ENCODE data around the gene SUGCT.

The SUGCT gene

DNA sequence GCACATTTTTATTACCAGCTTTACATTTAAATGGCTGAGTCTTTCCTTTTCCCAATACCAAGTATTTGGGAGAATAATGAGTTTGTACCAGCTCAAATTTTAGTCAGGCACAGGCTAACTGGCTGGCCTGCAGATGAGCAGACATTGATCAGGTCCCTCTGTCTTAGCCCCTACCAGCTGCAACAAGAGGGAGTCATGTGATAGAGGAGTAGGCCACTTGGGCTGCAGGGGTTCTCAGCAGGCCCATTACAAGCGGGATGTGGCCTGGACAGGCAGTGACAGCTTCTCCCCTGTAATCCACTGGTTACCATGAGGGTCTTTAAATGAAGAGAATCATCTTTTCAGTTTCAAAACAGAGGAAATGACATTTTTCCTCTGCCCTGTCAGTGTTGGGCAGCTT lies 283.6 kb downstream of the SUGCT start:
- no peak for DNase-seq

DNA sequence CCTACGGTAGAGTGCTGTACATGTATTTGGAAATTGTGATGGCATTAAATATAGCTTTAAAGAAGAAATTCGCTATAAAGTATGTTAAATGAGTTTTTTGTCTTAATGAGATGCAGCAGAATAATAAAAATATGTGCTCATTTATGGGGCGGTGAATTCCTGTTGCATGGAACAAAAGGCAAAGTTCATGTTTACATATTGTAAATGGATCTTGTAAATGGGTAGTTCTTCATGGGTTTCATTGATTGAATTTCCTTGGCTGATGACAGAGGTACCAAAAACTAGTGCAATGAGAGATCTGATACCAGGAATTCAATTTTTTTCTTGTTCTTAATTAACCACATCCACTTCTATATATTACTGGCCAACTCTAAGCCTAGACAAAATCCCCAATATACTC lies 284.2 kb downstream of the SUGCT start:
- no peak for DNase-seq

DNA sequence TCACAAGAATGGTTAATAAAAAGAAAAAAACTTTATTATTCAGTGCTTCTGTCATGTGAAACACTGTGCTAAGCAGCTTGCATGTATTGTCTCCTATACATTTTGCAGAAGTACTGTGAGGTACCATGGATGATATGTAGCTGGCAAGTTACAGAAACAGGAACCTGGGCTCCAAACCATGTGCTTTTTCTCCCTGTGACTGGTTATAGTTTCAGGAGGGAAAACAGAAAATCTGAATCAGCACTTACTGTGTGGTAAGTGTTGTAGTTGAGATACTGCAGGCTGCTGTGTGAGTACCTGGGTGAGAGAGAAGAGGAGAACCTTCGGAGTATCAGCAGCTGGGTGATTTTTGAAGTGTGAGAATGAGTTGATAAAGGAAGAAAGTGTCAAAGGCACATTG lies 285.0 kb downstream of the SUGCT start:
- DNase-seq: no peak

DNA sequence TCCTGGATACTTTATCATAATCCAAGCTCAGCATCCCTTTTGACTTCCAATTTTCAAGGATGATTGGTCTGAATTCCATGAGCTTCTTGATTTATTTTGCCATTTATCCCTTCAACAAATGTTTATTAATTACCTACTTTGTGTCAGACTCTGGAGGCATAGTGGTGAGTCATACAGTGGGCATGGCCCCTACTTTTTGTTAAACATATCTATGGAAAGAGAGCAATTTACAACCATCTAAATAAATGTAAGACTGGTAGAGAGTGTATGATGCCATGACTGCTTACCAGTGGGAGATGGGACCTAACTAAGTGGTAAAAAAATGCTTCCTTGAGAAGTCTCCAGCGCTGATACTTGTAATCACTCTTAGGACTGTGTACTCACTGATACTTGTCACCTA lies 286.6 kb downstream of the SUGCT start:
- DNase-seq: no peak

DNA sequence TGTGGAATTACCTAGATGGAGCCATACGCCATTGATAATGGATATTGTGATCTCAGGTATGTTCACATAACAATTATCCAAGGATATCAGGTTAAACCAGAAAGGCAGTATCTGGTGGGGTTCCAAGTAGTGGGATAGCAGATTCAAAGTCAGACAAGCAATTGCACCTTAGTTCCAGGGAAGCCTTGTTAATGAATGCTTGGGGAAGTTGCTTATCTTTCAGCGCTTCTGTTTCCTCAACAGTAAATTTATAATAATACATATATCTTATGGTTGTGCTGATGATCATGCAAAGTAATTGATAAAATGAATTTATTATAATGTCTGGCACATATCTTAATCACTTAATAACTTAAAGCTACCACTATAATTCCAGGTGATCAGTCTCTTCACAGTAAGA lies 290.9 kb downstream of the SUGCT start:
- DNase-seq: no peak

DNA sequence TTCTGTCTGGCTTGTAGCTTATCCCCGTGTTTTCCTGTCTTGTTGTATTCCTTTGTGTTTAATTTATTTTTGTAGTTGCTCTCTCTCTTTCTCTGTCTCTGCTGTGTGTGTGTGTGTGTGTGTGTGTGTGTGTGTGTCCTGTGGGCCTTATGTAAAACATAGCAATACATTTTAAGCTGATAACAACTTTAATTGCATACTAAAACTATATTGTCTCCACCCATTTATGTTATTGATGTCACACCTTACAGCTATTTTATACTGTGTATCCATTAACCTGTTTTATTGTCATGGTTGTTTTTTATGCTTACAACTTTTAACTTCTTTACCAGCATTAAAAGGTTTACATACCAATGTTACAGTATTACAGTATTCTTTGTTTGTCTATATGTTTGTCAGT lies 293.6 kb downstream of the SUGCT start:
- DNase-seq: no peak

DNA sequence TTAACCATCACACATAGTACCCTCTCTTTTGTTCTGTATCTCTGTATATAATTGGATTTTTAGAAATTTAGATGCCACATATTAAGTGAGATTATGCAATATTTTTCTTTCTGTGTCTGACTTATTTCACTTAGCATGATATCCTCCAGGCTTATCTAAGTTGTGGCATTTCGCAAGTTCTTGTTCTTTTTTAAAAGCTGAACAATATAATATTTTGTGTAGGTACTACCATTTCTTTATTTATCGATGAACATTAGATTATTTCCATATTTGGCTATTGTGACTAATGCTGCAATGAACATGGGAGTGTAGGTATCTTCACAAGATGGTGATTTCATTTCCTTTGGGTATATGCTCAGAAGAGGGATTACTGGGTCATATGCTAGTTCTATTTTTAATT lies 295.0 kb downstream of the SUGCT start:
- DNase-seq: no peak

DNA sequence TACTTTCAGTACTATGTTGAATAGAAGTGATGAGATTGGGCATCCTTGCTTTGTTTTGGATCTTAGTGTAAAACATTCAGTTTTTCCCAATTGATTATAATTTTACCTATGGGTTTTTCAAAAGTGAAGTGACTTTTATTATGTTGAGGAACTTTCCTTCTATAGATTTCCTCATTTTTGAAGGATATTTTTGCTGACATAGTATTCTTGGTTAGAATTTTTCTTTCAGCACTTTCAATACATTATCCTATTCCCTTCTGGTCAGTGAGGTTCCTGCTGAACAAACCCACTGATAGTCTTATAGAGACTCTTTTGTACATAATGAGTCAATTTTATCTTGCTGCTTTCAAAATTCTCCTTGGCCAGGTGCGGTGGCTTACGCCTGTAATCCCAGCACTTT lies 297.2 kb downstream of the SUGCT start:
- no peak for DNase-seq

DNA sequence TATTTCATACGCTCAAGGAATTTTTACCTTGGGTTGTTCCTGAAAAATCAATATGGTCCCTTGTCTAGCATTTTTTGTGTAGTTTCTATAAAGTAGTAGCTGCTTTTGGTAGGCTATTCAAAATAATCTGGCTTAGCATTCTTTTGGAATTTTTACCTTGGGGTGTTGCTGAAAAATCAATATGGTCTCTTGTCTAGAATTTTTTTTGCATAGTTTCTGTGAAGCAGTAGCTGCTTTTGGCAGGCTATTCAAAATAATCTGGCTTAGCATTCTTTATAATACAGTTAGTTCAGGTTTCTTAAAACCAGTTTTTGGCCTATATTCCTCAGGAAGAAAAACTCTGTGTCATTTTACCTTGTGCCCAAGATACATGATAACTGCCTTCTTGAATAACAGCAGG lies 301.9 kb downstream of the SUGCT start:
- no peak for DNase-seq

DNA sequence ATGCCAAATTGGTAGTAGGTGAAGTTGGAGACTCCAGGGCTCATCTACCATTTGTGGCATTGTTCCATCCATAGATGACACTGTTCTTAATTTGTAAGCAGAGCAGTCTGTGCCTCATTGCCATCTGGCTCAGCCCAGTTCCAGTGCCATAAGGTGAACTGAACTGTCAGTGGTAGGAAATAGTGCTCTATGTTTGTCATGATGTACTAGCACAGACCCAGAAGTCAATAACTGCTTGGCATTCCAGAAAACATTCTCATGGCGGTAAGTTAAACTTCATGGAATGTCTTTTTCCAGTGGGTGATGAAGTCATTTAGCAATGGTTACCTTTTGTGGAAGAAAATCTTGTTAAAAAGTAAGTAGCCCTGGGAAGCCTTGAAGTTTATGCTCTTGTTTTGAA lies 302.7 kb downstream of the SUGCT start:
- no peak for DNase-seq

DNA sequence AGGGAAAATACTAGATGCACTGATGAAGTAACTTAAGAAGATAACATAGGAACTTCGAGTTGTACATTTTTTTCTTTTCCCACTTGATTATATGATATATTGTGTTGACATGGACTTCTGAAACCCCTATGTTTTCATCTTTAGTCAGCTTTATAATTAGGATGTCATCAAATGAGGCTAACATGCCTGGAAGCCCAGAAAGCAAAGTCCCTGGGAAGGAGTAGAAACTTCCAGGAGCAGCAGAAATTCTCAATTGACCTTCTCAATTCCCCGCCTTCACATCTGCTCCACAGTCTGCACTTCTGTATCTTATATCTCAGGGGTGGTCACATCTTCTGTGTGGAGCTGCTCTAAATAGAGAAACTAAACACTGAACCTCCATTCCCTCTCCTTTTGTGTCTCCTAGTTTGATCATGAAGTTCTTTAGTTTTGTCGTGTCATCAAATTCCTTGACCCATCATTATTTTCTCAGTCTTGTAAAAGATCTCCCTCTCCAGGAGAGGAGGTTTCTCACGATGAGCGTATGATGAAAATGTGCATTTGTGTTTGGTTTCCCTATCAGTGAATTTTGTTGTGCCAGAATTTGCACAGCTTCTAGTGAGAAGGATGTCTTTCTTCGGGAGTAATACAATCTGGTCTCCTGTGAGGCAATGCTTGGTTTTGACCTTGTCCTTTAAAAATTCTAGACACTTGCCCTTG lies 303.3 kb downstream of the SUGCT start:
- no peak for DNase-seq

DNA sequence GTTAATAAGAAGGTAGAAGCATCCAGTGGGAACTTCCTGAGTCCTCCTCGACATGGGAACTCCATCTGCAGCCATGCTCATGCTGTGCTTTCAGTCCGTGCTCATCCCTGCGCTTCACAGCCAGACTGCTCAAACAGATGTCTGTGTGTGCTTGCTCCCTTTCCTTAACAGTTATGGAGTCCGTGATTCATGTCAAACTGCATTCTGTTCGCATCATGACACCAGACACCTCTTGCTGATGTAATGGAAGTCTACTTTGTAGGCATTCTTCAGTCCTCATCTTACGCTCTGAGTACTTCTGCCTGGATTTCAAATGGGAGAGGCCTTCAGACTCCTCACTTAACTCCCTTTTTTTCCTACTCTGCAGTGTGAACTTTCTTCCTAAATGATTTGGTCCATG lies 304.9 kb downstream of the SUGCT start:
- DNase-seq: no peak

DNA sequence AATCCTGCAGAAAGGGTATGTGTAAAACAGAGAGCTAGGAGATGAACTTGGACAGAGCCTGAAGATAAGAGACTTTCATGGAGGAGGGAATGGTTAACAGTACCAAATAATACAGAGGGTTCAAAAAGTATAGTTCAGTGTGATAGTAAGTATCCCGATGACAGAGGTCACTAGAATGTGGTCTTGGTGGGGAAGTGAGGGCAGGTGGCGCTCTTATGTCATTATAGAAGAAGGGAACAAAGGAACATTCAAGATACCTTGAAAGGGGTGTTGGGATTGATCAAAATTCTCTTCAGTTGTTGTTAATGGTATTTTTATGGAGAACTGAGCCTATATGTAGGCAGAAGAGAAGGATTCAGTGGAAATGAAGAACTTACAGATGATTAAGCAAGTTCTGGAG lies 312.5 kb downstream of the SUGCT start:
- DNase-seq: no peak

DNA sequence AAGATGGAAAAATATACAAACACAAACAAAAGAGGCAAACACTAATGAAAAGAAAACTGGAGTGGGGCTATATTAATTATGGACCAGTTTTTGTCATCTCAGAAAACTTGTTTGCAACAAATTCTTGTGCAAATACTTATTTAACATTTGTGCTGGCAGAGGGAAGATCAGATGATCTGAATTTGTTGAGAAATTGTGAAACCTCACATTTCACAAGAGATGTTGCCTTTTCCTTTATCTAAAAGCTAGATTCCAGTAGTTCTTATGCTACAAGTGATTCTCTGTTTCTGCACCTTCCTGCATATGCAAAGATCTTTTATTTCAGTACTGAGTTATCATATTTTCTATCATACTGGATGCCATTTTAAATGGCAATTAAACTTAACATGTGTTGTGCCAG lies 320.7 kb downstream of the SUGCT start:
- DNase-seq: no peak

DNA sequence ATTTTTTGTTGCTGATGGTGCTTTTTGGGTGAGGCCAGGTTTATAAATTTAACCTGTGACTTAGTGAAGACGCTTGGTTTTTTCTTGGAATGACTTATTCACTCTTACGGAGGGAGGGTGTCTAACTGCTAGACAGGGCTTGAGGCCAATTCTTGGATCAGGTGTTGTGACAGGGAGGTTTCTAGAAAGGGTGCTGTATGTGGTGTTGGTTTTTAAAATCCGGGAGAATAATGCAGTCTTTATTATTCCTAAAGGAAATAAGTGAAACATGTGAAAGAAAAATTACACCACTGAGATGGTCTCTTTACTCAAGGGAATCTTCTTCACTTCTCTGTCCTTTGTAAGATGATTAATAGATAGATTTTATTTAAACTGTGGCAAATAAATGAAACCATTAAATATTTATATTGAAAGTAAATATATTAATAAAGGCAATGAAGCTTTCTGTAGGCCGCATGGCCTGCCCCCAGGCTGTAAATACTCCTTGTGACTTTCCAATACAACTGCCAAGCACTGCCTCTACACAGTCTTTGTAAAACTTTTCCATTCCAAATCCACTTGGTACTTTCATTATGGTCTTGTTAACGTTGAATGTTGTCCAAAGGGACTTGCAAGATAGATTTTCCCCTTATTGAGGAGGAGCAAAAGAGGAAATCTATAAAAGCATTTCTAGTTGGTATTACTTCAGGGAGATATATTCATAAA lies 323.1 kb downstream of the SUGCT start:
- no peak for DNase-seq

DNA sequence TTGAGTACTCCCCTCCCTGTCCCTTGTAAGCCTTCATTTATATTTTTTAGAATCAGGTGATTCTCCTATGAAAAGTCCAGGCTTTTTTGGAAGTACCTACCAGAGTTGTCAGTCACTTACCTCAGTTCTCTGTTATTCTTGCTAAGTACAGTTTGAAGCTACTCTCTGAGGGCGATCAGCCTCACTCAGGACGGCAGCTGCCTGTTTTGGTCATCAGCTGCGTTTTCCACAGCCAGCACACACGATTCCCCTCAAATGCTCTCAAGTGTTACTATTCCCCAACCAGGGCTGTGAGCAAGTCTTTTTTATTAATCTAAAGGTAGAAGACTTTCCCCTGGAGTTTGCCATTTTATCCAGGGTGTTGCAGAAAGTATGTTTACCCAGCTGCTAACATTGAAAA lies 328.6 kb downstream of the SUGCT start:
- no peak for DNase-seq

DNA sequence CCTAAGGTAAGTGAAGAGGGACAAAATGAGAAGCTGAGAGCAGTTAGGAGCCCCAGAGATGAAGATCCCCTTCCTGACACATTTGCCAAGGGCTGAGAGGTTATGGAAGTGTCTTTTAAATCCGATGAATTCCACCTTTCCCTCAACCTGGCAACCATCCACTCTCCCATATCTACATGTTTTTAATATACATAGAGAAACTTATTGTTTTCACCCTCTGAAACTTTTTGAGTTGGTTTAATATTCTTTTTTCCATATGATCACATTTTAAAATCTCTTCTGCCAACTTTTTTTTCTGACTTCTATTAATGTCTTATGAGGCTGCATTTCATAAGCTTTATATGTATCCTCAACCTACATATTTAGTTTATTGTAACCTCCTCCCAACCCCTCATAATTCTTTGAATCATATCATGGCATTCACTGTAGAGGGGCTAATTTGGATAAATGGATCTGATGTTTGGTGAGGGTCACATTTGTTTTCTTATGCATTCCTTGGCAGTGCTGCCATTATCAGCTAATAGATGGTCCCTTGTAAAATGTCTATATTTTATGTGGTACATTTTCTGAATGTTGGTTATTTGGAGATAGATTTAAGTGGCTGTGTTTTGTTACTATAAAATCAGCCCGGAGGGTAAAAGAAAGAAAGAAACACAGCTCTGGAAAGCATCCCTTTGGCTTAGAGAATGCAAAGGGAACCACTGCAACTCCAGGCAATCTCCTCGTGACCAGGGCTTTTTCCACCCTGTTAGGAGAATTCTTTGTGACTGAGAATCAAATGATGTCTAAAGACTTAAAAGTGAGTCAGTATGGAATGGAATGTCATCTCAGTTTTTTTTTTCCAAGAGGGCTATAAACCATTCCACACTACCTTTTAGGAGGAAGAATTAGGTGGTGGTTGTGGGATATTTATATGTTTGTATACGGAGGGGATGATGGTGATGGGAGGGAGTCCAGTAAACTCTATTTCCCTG lies 334.4 kb downstream of the SUGCT start:
- DNase-seq: no peak

DNA sequence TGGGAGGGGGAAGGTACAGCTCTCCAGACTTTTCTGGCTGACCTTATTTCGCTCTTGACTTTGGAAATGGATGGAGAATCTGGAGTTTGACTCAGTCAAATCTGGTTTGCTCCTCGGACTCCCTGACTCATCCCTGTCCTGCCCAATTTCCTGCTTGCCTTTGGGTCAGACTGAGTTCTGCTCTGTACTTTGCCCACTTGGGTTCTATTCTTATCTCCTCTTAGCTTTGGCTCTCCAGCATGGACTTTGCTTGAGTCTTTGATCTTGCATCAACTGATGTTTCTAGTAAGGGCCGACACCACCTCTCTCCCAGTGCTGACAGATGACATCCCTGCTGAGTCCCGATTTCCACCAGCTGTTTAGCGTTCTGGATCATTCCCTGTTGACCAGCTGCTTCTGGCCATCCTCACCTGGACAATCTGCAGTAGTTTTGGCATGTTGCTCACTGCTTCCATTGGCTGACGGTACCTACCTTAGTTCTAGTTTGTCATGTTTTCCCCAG lies 335.3 kb downstream of the SUGCT start:
- DNase-seq: no peak

DNA sequence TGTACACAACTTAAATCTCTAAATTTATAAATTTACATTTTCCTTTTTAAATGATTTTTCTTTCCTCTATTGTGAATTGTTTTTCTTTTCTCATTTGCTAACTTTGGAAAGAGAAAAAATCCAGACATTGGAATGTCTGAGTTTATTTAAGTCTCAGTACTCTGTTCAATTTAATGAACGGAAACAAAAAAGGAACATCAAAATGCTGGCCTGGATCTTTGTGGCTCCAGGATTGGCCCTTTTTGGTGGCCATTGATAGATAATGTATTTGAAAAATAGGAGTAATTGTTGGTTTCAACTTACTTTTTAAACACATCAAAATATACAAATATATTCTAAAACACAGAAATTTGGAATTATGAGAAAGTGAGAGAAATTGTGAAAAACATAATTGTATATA lies 336.0 kb downstream of the SUGCT start:
- DNase-seq: no peak

DNA sequence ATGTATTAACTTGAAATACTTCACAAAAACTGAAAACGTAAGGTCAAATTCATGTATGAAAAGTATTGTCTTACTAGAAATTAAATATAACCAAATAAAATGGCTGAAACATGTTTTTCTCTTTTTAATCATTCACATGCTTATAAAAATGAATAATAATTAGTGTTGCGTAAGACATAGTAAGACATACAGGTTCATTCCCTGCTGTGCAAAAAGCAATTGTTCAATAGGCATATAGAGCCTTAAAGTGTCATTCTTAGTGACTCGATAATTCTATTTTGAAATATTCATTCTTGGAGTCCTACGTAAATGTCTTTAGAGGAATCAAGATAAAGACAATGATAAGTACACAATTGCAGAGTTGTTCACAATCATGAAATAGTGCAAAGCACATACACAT lies 337.1 kb downstream of the SUGCT start:
- no peak for DNase-seq

DNA sequence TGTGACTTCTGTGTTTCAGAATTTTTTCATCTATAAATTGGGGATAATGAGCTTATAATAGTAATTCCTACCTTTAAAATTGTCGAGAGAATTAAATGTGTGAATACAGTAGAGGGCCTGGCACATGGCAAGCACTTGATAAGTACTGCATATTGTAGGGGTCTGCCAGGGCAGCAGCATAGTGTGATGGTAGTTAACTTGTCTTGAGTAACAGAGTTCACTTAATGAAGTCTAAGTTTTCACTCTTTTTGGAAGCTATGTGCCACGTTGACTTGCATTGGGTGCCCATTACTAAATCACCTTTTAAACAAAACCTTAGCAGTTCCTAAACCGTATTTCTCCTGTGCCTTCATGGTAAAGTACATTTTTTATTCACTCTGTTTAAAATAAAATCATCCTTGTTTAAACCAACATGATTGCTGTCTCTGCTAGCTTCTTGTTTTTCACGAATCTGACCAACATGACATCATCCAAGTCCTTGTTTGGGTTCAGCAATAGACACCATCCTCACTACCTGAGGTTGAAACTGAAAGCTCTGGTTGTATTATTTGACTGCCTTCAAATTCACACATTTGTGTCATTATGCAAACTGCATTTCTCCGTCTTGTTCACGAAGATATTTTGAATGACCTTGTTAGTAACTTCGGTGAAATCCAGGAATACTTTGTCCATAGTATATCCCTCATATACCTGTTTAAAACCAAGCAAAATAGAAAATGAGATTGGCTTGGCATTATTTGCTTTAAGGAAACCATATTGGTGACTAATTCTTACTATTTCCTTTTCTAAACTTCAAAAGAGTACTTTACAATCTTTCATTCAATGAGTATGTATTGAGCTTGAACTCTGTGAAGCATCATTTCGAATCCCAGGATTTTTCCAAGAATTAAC lies 340.2 kb downstream of the SUGCT start:
- DNase-seq: no peak

DNA sequence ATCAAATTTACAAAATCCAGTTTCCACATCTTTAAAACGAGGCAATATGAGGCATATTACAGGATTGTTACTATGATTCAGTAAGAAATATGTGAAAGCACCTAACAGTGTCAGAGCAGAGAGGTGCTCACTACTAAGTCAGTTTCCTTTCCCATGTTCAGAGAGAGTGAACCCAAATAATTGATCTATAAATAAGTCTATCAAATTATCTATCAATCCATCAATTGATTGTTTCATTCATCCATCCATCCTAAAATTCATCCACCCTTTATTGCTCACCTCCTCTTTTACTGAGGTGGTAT lies 340.8 kb downstream of the SUGCT start:
- no peak for DNase-seq

DNA sequence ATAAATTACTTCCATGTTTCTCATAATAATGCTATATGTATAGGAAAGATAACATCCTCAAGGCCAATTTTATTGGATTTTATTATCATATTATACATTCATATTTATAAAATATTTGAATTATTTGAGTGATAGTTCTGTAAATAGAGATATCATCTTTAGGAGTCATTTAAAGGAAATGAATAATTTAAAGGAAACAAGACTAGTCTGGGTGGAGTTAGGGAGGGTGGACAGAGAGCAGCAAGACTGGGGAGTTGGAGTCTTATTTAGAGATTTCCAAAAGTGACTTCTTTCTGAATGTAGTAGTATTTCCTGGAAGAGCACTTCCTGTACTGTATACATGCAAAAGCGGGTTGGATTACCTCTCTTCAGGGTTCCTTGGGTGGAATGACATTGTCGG lies 342.3 kb downstream of the SUGCT start:
- DNase-seq: no peak
